Liver (tissue), 9 donors: ENCODE measurements around the gene RLBP1. TPM values are rescaled to one million over a fixed set of nuclear protein-coding genes. Genes with fewer than 3 reads are reported as not detected.

Experiments used
- DNase-seq: peaks from one replicate; pipeline ENCODE4 v3.0.0-alpha.2; 2017; ENCODE audit warnings: low spot score
- H3K27ac ChIP-seq, 2 donors: one replicate each; pipeline ENCODE4 v1.7.0; 2013; ENCODE audit warnings: inconsistent platforms in 2 of 2, low read length in 2 of 2, control low read depth in 1 of 2, low read depth in 1 of 2, mild to moderate bottlenecking in 1 of 2
- H3K27me3 ChIP-seq, 4 donors: one replicate each; pipeline versions ENCODE4 v1.6.1 to v1.7.0; 2013; ENCODE audit warnings: low read length in 3 of 4, inconsistent platforms in 1 of 4, mild to moderate bottlenecking in 1 of 4, moderate library complexity in 1 of 4; ENCODE audit not compliant: control insufficient read depth in 4 of 4, insufficient read depth in 4 of 4
- H3K36me3 ChIP-seq, 4 donors: one replicate each; pipeline versions ENCODE4 v1.6.1 to v1.7.0; 2013; ENCODE audit warnings: low read length in 3 of 4, mild to moderate bottlenecking in 3 of 4, low read depth in 1 of 4, moderate library complexity in 1 of 4; ENCODE audit not compliant: control insufficient read depth in 4 of 4, insufficient read depth in 3 of 4
- H3K4me1 ChIP-seq, 4 donors: one replicate each; pipeline versions ENCODE4 v1.6.1 to v1.7.0; 2013; ENCODE audit warnings: low read length in 3 of 4, mild to moderate bottlenecking in 3 of 4, moderate library complexity in 1 of 4; ENCODE audit not compliant: control insufficient read depth in 4 of 4, insufficient read depth in 4 of 4
- H3K4me3 ChIP-seq, 3 donors: one replicate each; pipeline versions ENCODE4 v1.6.1 to v1.7.0; 2013; ENCODE audit warnings: low read length in 3 of 3, control low read depth in 1 of 3, low read depth in 1 of 3, mild to moderate bottlenecking in 1 of 3
- H3K9ac ChIP-seq, 2 donors: one replicate each; pipeline ENCODE4 v1.7.0; 2013; ENCODE audit warnings: low read length in 2 of 2, mild to moderate bottlenecking in 2 of 2, moderate library complexity in 2 of 2, control low read depth in 1 of 2, low read depth in 1 of 2
- H3K9me3 ChIP-seq, 4 donors: one replicate each; pipeline versions ENCODE4 v1.6.1 to v1.7.0; 2013; ENCODE audit warnings: low read length in 3 of 4; ENCODE audit not compliant: control insufficient read depth in 4 of 4
- ATF3 ChIP-seq: IDR thresholded peaks from 2 replicates; pipeline ENCODE4 v1.6.1; 2016; ENCODE audit warnings: antibody characterized with exemption
- EGR1 ChIP-seq, 2 donors: IDR thresholded peaks; 2 replicates each; pipeline ENCODE4 v1.6.1; 2016 to 2018; ENCODE audit warnings: antibody characterized with exemption in 2 of 2, low read depth in 2 of 2
- FOXA1 ChIP-seq: IDR thresholded peaks from 2 replicates; pipeline ENCODE4 v1.6.1; 2016; ENCODE audit warnings: antibody characterized with exemption
- FOXA2 ChIP-seq: IDR thresholded peaks from 2 replicates; pipeline ENCODE4 v1.6.1; 2016; ENCODE audit warnings: antibody characterized with exemption
- GABPA ChIP-seq, 2 donors: IDR thresholded peaks in 1 of 2; conservative IDR thresholded peaks in 1 of 2; 2 replicates each; pipeline ENCODE4 v1.6.1; 2016; ENCODE audit warnings: antibody characterized with exemption in 2 of 2, mild to moderate bottlenecking in 1 of 2, moderate library complexity in 1 of 2
- HNF4A ChIP-seq, 2 donors: conservative IDR thresholded peaks; 2 replicates each; pipeline ENCODE4 v1.6.1; 2016; ENCODE audit warnings: antibody characterized with exemption in 2 of 2, mild to moderate bottlenecking in 2 of 2
- HNF4G ChIP-seq: IDR thresholded peaks from 2 replicates; pipeline ENCODE4 v1.6.1; 2016; ENCODE audit warnings: antibody characterized with exemption
- JUND ChIP-seq, 2 donors: IDR thresholded peaks; 2 replicates each; pipeline ENCODE4 v1.6.1; 2016; ENCODE audit warnings: antibody characterized with exemption in 2 of 2
- MAX ChIP-seq: IDR thresholded peaks from 2 replicates; pipeline ENCODE4 v1.6.1; 2016; ENCODE audit warnings: antibody characterized with exemption
- NR2F2 ChIP-seq: IDR thresholded peaks from 2 replicates; pipeline ENCODE4 v1.6.1; 2016; ENCODE audit warnings: antibody characterized with exemption
- RAD21 ChIP-seq, 2 donors: IDR thresholded peaks; 2 replicates each; pipeline ENCODE4 v1.6.1; 2016; ENCODE audit warnings: antibody characterized with exemption in 2 of 2, mild to moderate bottlenecking in 2 of 2
- RXRA ChIP-seq, 2 donors: IDR thresholded peaks; 2 replicates each; pipeline ENCODE4 v1.6.1; 2017 to 2018; ENCODE audit warnings: antibody characterized with exemption in 2 of 2, mild to moderate bottlenecking in 1 of 2
- SP1 ChIP-seq: IDR thresholded peaks from 2 replicates; pipeline ENCODE4 v1.6.1; 2018; ENCODE audit warnings: antibody characterized with exemption, mild to moderate bottlenecking
- TAF1 ChIP-seq: conservative IDR thresholded peaks from 2 replicates; pipeline ENCODE4 v1.6.1; 2016; ENCODE audit warnings: antibody characterized with exemption, mild to moderate bottlenecking
- YY1 ChIP-seq: IDR thresholded peaks from 2 replicates; pipeline ENCODE4 v1.6.1; 2016; ENCODE audit warnings: antibody characterized with exemption, mild to moderate bottlenecking
- ZBTB33 ChIP-seq: IDR thresholded peaks from 2 replicates; pipeline ENCODE4 v1.6.1; 2016; ENCODE audit warnings: antibody characterized with exemption
- WGBS: extraction: QIAGEN DNeasy Blood & Tissue Kit; methylation state at CpG from one replicate; pipeline ENCODE4 v1.1.7; 2013; 5-methylcytosine and 5-hydroxymethylcytosine counted together
- polyA plus RNA-seq, 2 donors: library from polyadenylated mRNA; stranded (reverse) in 1 of 2; unstranded in 1 of 2; fragments of 200-250 nt in 1 of 2; fragments of >200 nt in 1 of 2; fragmentation: Nextera tagmentation in 1 of 2; extraction: Ambion mirVana in 1 of 2; gene quantifications; one replicate each; pipeline versions ENCODE4 v1.2.1 to v1.2.3, GENCODE V29; 2013 to 2015
- total RNA-seq, 2 donors: library from RNA; depleted of rRNA; stranded (reverse); fragments of >200 nt; gene quantifications; one replicate each; pipeline ENCODE4 v1.2.3, GENCODE V29; 2014
- donor health status: healthy.
- donor health status: healthy.
- donor health status: healthy.
- donor health status: healthy.
- donor health status: healthy.

RLBP1 gene
- total and polyA plus RNA-seq, 4 donors = 0.17 TPM; not detected in 3

GRCh38 chr15:89179966-89180875, 41.2 kb downstream of the RLBP1 start:
- Histone ChIP-seq H3K27ac (no peak overlapping the region), H3K27me3 (no peaks in the 10 kb centered on the region), H3K9ac (no peak overlapping the region), H3K36me3 (peaks cover 5 to 77% (median 62%) of the 10 kb centered on the region in 4 donors), H3K4me3 (no peak overlapping the region), H3K4me1 (peaks cover 3 to 26% (median 19%) of the 10 kb centered on the region in 4 donors), H3K9me3 (no peaks in the 10 kb centered on the region)
- TF ChIP-seq SP1 (no peak), FOXA1 (no peak), JUND (IDR thresholded peaks at IDR 0.05) (no peak), ATF3 (no peak), RXRA (IDR thresholded peaks at IDR 0.05) (no peak), TAF1 (no peak), GABPA (IDR thresholded peaks at IDR 0.05 in 1 of 2, conservative IDR thresholded peaks at IDR 0.05 in 1 of 2) (no peak), HNF4A (conservative IDR thresholded peaks at IDR 0.05) (no peak), RAD21 (IDR thresholded peaks at IDR 0.05) (no peak), ZBTB33 (no peak), NR2F2 (no peak), MAX (no peak), FOXA2 (no peak), YY1 (no peak), HNF4G (no peak)
- WGBS = 76% methylated on average over 5 of the region's 5 CpGs
- no peak for DNase-seq

- no peak overlapping the region for H3K27ac ChIP-seq
- H3K9me3 ChIP-seq = no peaks in the 10 kb centered on the region
- peaks cover 6 to 82% (median 67%) of the 10 kb centered on the region in 4 donors for H3K36me3 ChIP-seq
- no peak for DNase-seq
- TF ChIP-seq EGR1 (IDR thresholded peaks at IDR 0.05; ENCODE audit: low read depth in 2 of 2) = no peak
- TF ChIP-seq FOXA1 = no peak
- no peak for TF ChIP-seq JUND (IDR thresholded peaks at IDR 0.05)
- TF ChIP-seq HNF4A (conservative IDR thresholded peaks at IDR 0.05) = no peak
- TF ChIP-seq YY1 = no peak
- TF ChIP-seq TAF1 = no peak
- H3K9ac ChIP-seq = peak overlapping the region in 1 of 2 donors; percentile 7
- WGBS = 82% methylated on average over 11 of the region's 11 CpGs
- H3K27me3 ChIP-seq = no peaks in the 10 kb centered on the region
- H3K4me3 ChIP-seq = no peak overlapping the region
- peaks cover 0 to 11% (median 7%) of the 10 kb centered on the region in 4 donors for H3K4me1 ChIP-seq
Observed at GRCh38 chr15:89178307-89178977, 42.9 kb downstream of the RLBP1 start.
